ENCODE results near the gene GLRA3. TPM values are rescaled to one million over a fixed set of nuclear protein-coding genes. Genes with fewer than 3 reads are reported as not detected.
A peak's percentile ranks its signal among the peaks of the same experiment; 100 is the strongest.
"Not testable (repeated sequence)": the region's sequence is repeated elsewhere in the genome, so short reads cannot be mapped to it uniquely, and the experiment has no call there.

The GLRA3 gene
- polyA plus RNA-seq, 4 donors = 0.03 to 0.06 (median 0.04) TPM; not detected in 1

DNA sequence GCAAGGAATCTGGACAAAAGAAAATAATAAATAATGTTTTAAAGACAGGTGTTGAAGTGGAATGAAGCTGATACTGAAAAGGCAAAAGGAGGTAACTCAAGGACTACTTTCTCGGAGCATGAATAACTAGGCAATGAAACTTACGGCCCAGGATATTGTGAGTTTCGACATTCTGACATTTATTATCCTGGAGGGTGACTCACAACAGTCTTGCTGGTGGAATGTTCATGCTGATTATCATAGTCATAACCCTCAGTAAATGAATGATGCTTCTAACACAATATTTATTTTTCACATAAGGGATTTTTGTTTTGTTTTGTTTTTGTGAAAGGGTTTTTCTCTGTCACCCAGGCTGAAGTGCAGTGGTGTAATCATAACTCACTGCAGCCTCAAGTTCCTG lies 159.8 kb downstream of the GLRA3 start:
- DNase-seq (ENCODE audit: low read depth in 4 of 4, low spot score in 3 of 4) = no peak

DNA sequence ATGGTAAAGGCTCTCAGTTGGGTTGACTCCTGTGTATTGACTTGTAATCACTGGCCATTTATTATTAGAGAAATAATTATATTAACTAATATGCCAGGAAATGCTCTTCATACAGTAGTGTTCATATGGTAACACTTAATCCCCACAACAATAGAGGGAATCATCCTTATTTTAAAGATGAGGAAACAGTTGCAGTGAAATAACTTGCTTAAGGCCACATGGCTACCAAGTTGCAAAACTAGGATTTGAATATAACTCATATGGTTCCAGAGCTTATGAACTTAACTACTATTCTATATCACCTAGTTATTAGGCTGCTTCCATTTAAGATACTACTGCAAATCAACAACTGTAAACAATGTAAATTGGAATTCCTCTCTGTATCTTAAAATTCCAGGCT lies 163.2 kb downstream of the GLRA3 start:
- no peak for DNase-seq (ENCODE audit: low read depth in 4 of 4, low spot score in 3 of 4)

DNA sequence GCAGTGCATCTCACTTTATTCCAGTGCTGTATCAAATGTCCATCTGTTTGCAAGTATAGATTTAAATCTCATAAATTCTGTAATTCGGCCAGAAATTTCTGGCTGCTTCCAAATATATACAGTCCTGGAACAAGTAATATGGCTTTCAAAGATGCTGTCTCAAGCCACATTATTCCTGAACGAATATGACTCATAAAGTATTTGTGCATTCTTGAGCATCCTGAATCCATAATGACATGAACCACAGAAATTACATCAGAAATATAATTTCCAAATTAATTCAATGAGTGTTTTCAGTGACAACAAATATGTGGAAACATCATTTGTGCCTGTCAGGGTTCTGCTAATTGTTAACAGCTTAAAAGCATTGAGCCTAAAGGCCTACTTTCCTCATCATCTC lies 165.8 kb downstream of the GLRA3 start:
- no peak for DNase-seq (ENCODE audit: low read depth in 4 of 4, low spot score in 3 of 4)

DNA sequence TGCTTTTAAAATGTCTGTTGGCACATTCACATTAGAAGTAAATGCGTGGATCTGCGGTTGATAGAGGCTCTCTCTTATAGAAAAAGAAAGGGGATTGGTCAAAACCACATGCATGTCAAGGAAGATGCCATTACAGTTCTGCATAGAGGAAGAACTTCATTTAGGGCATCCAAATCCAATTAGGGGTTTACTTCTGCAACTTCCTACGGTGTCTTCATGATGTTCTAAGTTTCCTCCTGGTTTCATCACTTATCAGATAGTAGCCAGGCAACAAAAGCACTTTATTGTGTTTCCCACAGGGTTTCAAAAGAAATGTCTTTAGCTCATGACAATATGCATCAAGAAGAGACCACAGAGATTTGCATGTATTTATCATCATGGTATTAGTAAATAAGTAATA lies 170.8 kb downstream of the GLRA3 start:
- no peak for DNase-seq (ENCODE audit: low read depth in 4 of 4, low spot score in 3 of 4)

DNA sequence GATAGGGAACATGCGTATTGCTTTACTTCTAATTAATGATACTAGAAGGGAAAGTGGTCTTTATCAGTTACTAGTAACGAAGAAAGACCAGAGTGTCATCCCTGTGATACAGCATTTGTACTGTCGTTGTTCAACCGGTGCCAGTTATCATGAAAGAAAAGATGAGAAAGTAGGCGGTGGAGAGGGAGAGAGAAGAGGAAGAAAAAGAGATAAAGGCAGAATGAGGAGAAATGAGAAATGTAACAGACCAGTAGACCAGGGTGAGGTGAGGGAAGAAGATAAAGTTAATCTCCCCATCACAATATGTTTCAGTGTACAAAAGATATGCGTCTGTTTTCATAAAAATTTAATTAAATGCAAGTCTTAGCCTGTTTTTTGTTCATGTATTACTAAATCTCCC lies 171.6 kb downstream of the GLRA3 start:
- no peak for DNase-seq (ENCODE audit: low read depth in 4 of 4, low spot score in 3 of 4)

DNA sequence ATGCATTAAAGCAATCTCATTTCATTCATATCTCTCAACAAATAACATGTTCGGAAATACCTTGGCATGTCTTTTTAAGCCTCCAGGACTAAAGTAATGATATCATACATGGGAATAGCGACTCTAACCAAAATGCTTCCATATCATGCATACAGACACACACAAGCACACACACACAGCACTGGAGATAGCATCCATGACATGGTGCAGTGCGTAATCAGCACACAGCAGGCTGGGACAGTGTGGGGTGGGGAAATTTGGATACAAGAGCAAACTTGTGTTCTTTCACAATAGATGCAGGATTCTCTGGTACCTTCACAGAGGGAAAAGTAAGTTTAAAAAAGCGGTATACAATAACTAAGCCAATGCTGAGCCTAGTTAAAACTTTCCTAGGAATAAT lies 174.4 kb downstream of the GLRA3 start:
- no peak for DNase-seq (ENCODE audit: low read depth in 4 of 4, low spot score in 3 of 4)

DNA sequence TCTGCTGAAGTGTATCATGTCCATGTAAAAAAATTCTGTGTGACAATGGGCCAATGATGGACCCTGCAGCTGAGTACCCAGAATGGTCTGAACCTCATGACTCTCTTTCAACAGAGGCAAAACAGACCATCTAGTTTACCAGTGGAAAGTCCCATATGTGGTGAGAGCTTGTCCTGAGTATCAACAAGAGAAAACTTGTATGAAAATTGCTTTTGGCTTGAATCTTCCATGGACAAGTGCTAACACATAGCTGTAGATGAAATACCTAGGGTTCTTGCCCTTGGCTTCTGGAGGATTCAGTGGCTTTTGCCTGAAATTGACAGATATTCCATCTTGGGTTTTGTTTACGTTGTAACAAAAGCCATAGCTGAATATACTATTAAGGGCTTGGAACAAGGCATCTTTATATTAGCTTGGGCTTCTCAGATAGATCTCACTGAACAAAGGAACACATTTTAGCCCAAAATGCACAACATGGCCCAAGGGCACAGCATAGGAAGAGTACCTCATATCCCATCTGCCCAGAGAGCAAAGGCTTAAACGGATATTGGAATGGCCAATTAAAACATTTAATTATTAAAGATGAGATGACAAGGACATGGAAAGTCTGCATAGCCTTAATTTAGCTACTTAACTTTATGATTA lies 178.2 kb downstream of the GLRA3 start:
- no peak for DNase-seq (ENCODE audit: low read depth in 4 of 4, low spot score in 3 of 4)

DNA sequence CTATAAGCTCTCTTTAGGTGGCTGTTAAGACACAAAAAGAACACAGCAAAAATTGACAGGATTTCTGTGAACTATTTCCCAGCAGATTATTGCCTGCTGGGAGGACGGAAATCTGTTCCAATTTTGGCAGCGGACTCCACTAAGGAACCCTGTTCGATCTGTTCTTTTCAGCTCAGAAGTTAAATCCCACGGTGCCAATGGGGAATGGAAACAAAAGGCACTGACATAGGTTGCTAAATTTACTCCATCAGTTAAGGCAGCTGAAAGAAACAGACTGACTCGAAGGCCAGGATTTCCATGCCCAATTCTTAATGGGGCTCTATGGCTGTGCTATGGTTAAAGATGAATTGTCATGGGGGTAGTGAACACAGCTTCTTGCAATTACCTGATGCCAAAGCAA lies 180.2 kb downstream of the GLRA3 start:
- DNase-seq (ENCODE audit: low read depth in 4 of 4, low spot score in 3 of 4) = no peak

DNA sequence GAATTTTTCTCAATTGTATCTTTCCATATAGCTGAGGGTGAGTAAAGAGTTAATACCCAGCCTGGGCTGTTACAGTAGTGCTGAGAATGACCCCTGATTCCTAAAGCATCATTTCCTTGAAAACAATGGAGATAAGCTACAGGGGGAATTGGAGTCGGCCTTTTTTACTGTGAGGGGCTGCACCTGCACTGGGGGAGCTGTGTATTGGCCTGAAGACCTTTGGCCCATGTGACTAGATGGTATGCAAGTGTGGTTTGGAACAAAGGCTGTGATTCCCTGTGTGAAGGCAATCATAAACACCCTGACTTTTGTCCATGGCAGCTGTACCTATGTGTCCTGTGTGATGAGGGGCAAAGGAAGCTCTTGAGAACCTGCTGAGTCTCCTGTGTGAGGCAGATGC lies 182.7 kb downstream of the GLRA3 start:
- DNase-seq (ENCODE audit: low read depth in 4 of 4, low spot score in 3 of 4) = no peak

DNA sequence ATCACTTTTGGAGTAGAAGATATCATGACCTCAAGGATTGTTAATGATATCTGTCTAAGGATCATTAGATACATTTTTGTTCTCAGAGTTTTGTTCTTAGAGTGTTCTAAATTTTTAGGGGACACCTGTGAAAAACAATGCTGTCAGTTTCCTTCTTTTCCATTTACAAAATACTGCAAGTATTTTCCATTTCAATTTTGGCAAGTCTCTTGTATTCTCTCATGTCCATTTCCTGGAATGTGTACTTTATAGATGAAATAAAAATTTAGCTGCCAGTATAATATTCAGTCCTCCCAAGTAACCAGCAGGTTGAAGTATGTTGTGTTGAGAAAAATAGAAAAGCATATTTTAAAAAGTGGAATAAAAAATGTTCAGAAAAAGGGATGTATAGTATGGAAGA lies 188.9 kb downstream of the GLRA3 start:
- no peak for DNase-seq (ENCODE audit: low read depth in 4 of 4, low spot score in 3 of 4)

DNA sequence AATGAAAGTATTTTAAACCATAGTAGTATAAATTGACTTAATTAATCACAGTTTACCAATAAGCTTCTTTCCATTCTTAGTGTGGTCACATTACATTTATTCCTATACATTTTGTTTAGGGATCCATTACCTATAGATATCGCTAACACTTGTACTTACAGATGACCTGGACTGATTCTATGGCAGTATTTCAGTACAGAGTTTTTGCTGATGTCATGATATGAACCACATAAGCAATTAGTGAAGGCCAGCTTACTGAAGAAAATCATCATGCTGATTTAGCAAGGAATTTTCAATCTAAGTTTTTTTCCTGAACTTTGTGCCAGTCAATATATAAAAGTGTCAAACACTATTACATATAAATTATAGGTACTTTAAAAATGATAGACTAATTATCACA lies 193.3 kb downstream of the GLRA3 start:
- DNase-seq (ENCODE audit: low read depth in 4 of 4, low spot score in 3 of 4) = no peak

DNA sequence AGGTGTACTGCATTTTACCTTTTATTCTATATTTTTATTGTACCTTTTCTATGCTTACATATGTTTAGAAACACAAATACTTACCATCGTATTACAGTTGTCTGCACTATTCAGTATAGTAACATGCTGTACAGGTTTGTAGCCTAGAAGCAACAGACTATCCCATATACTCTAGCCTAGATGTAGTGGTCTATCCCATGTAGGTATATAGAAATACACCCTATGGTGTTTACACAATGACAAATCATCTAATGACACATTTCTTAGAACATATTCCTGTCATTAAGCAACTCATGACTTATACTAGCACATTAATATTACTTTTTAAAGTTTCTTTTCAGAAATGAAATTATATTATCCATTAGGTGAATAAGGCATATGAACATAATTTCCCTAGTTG lies 195.6 kb downstream of the GLRA3 start:
- no peak for DNase-seq (ENCODE audit: low read depth in 4 of 4, low spot score in 3 of 4)

DNA sequence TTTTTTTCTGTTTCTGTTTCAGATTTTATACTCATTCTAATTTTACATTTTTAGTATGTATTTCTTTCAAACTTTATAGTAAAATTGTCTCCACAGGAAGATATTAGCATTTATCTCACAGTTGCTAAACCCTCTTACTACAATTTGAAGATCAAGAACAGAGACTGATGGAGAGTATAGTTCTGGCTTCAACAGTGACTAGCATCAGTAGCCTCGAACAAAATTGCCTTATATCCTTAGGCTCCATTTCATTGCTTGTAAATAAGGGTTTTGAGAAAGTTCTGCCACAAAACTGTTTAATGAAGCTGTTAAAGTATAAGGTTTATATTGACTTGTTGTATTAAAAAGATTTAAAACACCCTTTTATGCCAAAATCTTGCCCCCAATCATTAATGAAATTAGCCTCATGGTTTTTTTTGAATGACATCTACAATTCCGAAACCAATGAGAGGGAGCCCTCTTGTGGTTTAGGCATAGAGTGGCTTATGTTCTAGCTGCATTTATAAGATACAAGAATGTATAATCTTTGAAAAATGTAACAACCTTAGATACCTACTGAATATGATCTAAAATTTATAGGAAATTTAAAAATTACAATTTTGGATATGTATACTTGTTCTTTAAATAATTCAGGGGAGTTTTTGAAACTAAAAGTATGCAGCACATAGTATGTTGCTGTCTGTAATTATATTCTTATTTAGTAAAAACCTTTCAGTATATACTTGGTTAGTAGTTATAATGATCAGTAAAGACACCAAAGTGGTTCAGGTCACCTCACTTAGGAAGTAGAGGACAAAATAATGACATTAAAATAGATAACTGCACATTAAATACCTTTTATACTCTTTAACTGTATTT lies 196.9 kb downstream of the GLRA3 start:
- peak; percentile 12 to 22 (median 19) for DNase-seq (ENCODE audit: low read depth in 4 of 4, low spot score in 3 of 4)

DNA sequence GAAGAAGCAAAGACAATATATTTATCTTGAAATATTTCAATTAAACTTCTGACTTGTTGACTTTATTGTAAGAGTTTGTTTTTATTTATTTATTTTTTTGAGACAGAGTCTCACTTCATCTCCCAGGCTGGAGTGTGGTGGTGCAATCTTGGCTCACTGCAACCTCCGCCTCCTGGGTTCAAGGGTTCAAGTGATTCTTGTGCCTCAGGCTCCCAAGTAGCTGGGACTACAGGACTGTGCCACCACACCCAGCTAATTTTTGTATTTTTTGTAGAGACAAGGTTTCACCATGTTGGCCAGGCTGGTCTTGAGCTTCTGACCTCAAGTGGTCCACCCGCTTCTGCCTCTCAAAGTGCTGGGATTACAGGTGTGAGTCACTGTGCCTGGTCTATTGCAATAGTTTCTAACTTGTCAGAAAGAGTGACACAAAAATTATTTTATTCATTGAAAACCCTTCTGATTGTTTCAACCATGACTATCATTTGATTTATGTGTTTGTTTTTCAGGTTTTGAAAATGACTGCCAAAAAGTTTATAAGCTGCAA lies 199.1 kb downstream of the GLRA3 start:
- not testable (repeated sequence) for DNase-seq (ENCODE audit: low read depth in 4 of 4, low spot score in 3 of 4)

DNA sequence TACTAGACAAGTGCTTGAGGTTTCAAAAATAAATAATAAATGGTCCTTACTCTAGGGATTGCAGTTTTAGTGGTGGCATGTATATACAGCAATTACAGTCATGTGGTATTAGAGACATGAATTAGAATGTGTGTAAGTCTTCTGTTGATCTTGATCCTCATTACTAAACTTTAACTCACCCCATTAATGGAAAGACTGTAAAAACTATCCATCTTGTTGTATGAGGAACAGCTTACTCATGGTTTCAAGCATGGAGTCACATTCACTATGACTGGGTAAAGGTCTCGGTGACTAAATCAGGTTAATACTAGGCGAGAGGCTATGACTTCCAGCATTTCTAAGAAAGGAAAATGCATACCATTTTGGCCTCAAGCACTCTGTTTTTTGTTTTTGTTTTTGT lies 199.8 kb downstream of the GLRA3 start:
- DNase-seq (ENCODE audit: low read depth in 4 of 4, low spot score in 3 of 4) = no peak

DNA sequence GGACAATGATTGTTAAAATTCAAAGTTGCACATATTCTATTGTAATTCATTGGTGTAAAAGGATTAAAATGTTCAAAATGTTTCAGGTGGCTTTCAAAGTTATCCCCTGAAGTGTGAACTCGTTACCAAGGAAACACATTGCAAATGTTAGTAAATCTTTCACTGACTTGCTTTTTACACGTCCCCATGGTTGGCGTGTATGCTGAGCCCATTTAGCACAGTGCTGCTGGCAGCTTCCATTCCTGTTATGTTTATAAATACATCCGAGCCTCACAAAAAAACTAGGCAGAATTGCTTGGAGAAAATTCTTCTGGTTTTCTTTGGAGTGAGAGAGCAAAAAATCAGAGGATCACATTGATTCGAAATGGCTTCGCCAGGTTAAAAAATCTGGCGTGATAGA lies 200.9 kb downstream of the GLRA3 start:
- no peak for DNase-seq (ENCODE audit: low read depth in 4 of 4, low spot score in 3 of 4)

DNA sequence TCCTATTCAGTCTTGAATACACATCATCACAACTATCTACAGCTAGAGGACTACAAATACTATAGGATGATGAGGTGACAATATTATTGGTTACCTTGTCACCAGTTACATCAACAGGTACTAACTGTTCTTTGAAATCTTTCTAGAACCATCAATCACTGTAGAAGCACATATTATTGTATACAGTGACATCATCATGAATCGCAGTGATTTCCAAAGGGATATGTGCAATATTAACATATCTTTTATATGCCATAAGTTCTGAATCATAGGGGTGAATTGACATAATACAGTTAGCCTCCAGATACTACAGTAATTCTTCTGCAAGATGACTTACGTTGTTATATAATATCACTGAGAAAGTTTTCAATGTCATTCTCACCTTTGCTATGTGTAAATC lies 201.6 kb downstream of the GLRA3 start:
- no peak for DNase-seq (ENCODE audit: low read depth in 4 of 4, low spot score in 3 of 4)

DNA sequence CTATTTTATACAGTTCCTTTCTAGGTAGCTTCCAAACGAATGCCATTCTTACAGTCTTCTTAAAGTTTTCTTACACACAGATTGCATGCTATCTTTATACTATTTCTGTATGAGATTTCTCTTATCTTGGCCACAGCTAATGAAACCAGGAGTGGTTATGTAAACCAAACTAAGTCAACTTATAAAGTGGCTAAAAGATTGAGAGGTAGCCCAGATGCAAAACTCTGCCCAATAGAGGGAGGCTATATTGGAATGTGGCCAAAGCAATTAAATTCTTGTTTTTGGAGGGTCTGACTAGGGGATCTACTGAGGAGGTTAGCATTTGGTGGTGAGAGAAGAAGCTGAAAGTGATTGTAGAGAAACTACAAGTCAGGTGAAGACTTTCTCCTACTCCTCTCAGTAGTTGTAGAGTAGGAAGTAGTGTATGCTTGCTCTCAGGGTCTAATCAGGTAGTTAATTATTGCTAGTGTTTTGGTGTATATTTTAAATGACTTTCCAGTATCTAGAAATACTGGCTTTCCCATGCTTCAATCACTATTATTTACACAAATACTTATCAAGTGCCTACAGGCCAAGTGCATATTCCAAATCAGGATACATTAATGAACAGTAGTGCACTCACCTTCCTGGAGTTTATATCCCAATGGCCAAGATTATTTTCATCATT lies 202.6 kb downstream of the GLRA3 start:
- DNase-seq (ENCODE audit: low read depth in 4 of 4, low spot score in 3 of 4) = no peak

DNA sequence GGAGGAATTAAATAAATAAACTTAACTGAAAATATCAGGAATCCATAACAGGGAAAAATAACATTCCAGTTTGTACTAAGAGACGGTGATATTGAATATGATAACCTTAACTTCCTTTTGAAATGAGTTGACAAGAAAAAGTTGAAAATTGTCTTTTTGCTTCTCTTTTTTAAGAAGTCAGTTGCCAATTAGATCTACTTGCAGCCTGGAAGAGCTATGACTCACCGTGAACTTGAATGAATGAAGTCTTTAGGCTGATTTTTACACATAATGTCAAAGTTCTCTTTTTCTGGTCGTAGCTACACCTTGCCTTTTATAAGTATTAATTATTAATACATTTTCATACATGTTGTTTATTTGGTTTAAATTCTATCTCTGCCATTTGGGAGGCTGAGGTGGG lies 212.4 kb downstream of the GLRA3 start:
- no peak for DNase-seq (ENCODE audit: low read depth in 4 of 4, low spot score in 3 of 4)

DNA sequence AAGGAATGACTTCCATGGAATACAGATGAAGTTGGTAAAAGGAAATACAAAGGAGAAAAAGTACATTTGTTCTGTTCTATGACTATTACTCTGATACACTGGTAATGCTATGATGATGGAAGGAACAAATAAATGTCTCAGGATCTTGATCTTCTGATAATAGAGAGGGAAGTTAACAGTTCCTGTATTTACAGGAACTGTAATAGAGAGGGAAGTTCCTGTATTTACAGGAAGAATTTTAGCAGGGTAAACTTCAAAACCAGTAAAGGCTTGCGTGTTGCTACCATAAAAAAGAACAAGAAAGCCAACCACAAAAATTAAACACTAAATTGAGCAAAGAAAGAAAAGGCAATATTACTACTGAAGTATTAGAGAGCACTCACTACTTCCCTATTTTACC lies 215.1 kb downstream of the GLRA3 start:
- no peak for DNase-seq (ENCODE audit: low read depth in 4 of 4, low spot score in 3 of 4)

DNA sequence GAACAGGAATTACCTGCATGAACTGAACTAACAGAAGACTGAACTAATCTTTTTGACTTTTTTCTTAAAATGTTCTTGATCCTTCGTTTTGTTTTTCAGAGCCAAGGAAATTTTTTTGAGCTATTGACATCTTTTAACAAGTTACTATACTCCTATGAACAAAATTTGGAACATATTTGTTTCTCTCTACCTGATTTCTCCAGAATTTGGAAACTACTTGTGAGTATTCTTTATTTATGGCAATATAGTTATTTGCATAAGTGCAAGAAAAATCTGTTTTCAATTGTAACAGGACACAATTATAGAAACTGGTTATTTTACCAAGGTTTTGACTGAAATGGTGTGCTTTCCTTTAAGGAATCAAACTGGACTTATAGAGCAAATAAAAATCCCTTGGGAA lies 217.3 kb downstream of the GLRA3 start:
- no peak for DNase-seq (ENCODE audit: low read depth in 4 of 4, low spot score in 3 of 4)

DNA sequence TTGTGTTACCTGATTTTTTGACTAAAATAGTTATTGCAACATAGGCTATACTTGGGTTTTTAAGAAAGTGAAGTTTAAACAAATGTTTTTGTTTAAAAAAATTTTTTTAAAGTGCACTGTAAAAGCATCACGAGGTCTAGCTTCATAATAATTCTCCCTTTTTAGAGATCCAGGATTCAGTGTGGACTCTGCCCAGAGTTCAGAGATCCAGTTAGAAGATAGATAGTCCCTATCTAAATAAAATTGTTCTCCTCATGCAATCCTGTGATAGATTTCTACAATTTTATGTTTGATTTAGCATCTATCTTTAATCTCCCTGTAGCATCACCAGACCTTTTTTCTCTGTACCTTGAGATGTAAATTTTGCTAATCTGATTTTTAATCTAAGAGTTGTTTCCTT lies 221.3 kb downstream of the GLRA3 start:
- DNase-seq (ENCODE audit: low read depth in 4 of 4, low spot score in 3 of 4) = no peak
